ENCODE data around the gene GNG7.

The GNG7 gene

DNA sequence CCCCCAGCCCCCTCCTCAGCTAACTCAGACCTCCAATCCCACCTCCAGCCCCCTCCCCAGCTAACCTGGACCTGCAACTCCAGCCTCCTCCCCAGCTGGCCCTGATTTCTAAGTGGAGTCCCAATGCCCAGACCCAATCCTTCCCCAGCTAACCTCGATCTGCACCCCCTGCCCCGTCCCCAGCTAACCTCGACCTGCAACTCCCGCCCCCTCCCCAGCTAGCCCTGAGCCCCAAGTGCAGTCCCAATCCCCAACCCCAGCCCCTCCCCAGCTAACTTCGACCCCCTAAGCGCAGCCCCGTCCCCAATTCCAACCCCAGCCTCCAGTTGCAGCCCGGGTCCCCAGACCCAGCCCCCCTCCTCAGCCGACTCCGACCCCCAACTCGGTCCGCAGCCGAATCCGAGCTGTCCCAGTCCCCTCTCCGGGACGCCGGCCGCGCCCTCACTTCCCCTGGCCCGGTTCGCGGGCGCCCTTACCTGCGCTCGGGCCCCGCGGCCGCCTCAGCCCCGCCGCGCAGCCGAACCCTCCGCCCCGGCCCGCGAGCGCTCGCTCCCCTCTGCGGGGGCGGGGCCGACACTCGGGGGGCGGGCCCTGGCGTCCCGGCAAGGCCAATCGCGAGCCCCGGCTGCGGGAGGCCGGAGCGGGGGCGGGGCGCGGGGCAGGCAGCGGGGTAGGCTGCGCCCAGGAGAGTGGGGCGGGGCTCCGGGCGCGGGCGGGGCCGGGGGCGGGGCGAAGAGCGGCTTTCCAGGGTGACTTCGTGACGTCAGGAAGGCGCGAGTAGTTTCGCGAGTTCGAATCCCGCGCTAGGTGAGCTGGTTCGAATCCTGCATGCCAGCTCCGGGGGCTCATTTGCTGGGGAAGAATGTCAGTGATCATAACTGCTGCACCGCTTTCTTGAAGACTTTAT is at the start of gene GNG7:
GNG7 (minus strand) TSS at position 525 of the 907 bp plus-strand sequence. CDS start 182,006 bp downstream, outside the sequence.
- DNase-seq (ENCODE audit: low read depth in 2 of 3, low spot score in 1 of 3), result peak; percentile 92 to 96 (median 96)

DNA sequence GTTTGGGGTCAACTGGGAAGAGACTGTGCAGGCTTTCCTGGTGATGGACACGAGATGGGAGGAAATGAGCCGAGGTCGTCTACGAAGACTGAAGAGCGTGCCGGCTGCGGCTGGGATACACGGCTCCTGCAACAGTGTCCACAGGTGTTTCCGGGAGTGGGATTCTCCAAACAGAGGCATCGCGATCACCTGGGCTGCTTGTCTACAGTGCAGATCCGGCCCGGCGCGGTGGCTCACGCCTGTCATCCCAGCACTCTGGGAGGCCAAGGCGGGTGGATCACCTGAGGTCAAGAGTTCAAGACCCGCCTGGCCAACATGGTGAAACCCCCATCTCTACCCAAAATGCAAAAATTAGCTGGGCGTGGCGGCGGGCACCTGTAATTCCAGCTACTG is 48.9 kb upstream of the GNG7 start:
- DNase-seq (ENCODE audit: low read depth in 2 of 3, low spot score in 1 of 3), result no peak

DNA sequence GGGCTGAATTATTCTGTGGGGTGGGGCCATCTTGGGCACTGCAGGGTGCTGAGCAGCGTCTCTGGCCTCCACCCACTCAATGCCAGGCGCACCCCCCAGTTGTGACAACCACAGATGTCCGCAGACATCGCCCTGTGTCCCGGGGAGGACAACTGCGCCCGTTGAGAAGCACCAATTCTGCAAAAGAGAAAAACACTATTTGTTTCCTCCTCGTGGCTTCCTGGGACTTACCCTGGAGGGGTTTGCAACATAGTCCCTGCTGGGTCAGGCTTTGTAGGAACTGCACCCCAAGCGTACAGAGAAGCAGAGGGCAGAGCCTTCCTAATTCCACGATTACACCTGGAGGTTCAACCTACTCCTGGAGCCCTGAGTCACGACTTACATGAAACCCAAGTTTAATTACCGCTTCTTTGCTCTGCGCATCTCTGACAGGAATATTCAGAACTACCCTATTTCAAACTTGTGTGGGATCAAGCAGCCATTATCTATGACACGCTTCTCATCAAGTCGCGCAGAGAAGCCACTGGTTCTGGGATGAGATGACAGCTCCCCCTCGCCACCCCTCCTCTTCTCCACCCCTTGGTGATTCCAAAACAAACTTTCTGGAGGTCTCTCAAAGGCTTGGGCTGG is 48.4 kb upstream of the GNG7 start:
- no peak for DNase-seq (ENCODE audit: low read depth in 2 of 3, low spot score in 1 of 3)

DNA sequence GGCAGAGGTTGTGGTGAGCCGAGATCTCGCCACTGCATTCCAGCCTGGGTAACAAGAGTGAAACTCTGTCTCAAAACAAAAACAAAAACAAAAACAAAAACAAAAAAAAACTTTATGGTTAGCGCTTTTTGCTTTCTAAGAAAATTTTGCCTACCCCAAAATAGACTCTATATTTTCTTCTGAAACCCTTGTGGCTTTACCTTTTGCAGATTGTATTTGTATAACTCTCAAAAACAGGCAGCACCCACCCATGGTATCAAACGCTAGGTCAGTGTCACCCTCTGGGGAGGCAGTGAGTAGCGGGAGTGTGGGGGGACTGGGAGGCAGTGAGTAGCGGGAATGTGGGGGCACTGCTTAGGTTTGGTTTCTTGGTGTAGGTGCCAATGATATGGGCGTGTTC is 44.9 kb upstream of the GNG7 start:
- no peak for DNase-seq (ENCODE audit: low read depth in 2 of 3, low spot score in 1 of 3)

DNA sequence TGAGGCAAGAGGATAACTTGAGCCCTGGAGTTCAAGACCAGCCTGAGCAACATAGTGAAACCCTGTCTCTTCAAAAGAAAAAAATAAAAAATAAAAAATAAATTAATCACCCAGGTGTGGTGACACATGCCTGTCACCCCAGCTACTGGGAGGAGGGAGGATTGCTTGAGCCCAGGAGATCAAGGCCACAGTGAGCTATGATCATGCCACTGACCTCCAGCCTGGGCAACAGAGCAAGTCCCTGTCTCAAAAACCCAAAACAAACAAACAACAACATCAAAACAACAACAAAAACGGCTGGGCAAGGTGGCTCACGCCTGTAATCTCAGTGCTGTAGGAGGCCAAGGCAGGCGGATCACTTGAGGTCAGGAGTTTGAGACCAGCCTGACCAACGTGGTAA is 41.6 kb upstream of the GNG7 start:
- DNase-seq (ENCODE audit: low read depth in 2 of 3, low spot score in 1 of 3), result no peak

DNA sequence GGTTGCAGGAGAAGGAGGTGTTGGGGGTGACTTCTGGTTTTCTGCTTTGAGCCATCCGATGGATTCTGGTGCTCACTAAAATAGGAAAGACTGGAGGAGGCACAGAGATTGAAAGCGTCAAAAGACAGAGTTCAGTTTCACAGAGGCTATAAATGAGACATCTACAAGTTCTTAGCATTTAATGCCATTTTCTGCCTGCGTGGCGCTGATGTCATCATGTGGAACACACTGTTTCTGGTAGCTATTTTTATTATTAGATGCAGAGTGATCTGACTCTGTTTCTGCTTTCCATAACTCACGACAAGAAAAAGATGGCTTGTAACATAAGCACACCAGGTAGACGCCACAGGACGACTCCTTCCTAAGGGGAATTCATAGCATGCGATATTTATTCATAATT is 40.6 kb upstream of the GNG7 start:
- no peak for DNase-seq (ENCODE audit: low read depth in 2 of 3, low spot score in 1 of 3)

DNA sequence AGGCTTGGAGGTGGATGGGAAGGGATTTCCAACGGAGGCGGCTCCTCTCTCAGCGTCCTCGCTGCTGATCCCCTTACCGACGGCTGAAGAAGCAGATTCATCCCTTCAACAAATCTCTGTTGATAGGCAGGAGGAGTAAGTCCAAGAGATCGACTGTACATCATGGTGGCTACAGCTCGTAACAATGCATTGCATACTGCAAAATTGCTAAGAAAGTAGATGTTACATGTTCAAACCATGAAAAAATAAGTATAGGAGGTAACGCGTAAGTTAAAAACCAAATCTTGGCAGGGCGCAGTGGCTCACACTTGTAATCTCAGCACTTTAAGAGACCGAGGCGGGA is 37.8 kb upstream of the GNG7 start:
- DNase-seq (ENCODE audit: low read depth in 2 of 3, low spot score in 1 of 3), result no peak

DNA sequence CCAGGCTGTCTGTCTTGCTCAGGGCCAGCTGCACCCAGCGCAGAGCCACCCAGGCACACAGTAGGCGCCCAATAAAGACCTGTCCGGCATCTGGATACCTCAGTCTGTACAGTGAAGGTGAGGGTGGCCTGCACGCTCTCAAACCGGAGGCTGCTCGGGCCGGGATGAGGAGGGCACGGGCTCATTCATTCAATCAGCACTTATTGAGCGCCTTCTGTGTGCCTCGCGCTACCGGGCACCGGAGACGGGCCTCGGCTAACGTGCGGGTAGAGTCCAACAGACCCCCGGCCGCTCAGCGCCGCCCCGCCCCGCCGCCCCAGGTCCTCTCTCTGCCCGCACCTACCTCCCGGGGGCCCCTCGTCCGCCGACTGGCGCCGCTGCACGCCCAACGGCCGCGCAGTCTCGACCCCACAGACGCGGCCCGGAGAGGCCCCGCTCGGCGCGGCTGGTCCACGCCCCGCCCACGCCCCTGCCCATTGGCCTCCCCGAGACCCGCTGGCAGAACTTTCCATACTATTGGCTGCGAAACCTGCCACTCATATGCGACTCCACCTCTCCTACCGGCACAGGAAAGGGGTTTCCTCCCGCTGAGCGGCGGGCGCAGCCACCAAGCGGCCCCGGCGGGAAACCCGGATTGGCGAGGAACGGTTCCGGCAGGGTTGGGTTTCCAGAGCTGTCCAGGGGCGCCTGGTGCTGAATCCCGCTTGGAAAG is 37.3 kb upstream of the GNG7 start, which contains the start of gene SLC39A3:
SLC39A3 (minus strand) TSS at position 416 of the 712 bp plus-strand sequence. CDS start 2,760 bp downstream, outside the sequence.
- peak; percentile 98 to 100 (median 99) for DNase-seq (ENCODE audit: low read depth in 2 of 3, low spot score in 1 of 3)

DNA sequence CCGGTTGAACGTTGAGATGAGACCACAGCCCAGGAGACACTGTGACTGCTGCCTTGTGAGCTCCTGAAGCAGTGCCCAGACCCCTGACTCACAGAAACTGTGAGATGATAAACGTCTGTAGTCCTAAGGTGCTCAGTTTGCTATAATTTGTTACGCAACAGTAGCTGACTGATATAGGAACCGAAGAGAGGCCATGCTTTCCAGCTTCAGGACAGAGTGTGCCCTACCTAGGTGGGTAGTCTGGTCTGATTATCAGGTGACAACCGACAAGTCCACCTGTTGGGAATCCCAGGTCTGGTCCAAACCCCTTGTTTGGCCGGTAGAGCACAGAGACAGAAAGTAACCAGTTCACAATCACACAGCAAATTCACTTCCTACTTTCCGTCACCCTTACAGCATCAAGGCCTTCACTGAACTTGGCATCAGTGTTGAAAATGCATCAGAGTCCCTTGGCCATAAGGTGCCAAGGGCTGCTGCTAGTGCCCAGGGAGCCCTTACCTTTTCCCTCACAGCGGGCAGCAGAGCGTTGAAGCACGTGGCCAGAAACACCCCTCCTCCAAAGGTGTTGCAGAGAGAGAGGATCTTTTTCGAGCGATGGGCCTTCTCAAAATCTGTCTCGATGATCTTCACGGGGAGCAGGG is 34.2 kb upstream of the GNG7 start:
- no peak for DNase-seq (ENCODE audit: low read depth in 2 of 3, low spot score in 1 of 3)

DNA sequence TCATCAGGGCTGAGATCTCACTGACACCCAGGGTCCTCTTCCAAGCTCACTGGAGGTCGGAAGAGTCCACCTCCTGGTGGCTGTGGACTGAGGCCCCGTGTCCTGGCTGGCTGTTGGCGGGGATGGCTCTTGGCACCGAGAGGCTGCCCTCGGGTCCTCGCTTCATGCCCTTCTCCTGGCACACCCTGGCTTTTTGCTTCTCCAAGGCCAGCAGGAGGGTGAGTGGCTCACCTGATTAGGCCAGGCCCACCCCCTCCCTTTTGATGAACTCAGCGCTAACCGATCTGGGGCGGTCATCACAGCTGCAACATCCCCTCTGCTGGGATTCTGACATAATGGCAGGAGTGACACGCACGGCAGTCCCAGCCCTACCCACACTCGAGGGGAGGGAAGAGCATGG is 32.9 kb upstream of the GNG7 start:
- no peak for DNase-seq (ENCODE audit: low read depth in 2 of 3, low spot score in 1 of 3)

DNA sequence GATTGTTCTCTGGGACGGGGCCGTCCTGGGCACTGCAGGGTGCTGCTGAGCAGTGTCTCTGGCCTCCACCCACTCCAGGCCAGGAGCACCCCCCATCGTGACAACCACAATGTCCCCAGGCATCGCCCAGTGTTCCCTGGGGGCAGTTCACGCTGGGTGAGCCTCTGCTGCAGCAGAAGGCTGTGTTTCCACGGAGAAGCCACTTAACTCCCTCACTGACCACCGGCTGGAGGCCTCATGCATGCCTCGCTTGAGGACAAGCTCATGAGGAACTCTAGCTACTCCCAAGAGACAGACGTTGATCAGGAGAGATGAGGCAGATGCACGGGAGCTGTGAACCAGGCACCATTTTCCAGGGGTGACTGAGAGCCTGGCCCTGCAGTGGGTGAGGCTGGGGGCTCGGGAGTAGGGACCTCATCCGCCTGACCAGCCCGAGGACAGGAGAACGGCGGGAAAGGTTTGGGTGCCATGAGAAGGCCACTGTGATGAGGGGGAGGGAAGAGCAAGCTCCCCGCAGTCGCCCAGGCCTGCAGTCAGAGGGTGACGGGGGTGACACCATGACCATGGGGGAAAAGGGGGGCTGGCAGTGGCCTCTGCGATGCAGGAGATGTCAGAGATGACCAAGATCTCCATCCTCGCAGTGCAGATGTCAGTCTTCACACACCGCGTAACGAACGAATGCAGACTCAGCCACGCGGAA is 32.2 kb upstream of the GNG7 start:
- DNase-seq (ENCODE audit: low read depth in 2 of 3, low spot score in 1 of 3), result no peak

DNA sequence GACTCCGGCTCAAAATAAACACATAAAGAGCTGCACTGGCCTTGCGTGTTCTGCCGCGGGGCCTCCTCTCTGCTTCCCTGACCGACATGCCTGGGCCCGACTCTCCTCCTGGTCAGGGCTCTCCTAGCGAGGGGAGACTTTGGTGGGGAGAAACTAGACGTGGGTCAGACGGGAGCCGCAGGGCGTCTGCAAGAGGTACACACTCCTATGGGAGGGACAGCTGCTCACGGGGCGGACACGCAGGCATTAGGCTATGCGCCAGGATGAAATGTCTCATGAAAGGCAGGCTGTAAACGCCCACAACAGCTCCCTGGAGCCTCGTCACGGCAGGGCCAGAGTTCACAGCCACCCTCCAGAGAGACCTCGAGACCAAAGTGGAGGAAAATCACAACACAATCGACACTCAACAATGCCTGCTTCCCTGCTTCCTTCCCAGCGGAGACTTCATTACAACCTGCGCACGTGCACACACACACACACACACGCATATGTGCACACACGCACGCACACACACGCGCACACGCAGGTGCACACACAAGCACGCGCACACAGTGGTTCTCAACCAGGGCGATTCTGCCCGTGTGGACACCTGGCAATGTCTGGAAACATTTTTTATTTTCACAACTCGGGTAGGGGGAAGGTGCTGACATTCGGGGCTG is 31.6 kb upstream of the GNG7 start:
- DNase-seq (ENCODE audit: low read depth in 2 of 3, low spot score in 1 of 3), result no peak

DNA sequence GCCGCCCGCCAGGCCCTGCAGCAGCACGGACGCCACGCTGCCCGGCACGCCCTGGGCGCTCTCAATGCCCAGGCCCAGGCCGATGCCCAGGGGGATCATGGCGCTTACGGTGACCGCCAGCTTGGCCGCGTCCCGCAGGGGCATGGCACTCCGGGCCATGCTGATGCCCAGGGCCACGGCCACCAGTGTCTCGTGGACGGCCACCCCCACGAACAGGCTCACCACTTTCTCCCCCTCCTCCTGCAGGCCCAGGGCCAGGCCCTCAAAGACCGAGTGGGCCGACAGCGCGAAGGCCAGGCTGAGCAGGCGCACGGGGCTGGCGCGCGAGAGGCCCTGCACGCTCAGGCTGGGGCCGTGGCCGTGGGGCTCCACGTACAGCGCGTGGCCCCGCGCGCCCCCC is 30.4 kb upstream of the GNG7 start:
- DNase-seq (ENCODE audit: low read depth in 2 of 3, low spot score in 1 of 3), result no peak

DNA sequence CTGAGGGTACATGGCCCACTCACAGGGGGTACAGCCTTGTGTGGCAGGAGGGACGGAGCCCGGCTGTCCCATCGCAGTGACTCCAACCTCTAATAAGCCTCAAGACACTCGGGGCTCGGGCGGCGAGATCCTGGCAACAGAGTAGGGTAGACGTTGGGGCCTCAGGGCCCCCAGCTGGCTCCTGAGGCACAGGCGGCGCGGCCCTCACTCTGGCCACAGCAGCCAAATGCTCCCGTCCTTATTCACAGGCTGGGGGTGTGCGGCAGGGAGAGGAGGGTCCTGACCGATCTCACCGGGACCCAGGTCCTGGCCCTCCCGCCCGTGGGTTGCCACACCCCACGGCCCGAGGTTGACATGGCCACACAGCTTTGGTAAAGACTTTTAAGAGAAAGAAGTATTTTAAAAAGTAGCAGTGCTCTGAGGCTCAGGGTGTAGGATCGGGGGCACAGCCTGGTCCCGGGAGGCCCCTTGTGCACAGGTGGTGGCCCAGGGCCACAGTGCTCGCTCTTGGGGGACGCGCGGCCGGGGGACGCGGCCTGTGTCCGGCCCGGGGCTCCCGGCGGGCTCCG is 29.7 kb upstream of the GNG7 start:
- no peak for DNase-seq (ENCODE audit: low read depth in 2 of 3, low spot score in 1 of 3)

DNA sequence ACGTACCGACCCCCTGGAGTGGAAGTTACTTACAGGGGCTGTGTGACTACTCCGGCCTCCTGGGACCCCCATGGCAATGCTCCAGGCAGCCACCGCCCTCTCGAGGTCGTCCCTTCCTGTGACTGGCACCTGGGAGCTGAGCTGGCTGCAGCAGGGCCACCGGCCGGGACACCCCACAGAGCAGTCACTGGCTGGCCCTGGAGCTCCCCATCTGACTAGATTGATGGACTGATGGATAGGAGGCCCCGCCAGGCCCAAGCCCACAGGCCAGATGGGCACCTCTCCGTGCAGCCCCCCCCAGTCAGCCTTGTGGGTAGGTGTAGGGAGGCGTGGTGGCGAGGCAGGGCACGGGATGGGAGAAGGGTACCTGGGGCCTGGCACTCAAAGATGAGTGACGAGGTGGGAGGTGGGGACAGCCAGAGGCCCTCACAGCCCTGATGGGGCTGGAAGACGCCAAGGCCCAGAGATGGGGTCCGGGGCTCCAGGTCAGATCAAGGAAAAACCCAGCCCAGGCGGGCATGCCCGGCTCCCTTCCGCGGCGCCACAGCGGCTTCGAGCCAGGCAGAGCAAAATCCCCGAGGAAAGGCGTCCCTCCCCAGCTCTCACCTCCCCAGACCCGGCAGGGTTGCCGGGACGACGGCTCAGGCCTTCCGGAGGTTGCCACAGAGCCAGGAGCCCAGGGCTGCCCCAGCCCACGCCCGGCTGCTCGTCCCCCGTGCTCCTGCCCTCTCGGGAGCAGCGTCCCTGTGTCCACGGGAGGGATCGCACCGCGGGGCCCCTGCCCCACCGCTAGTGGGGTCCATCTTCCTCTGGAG is 28.9 kb upstream of the GNG7 start:
- DNase-seq (ENCODE audit: low read depth in 2 of 3, low spot score in 1 of 3), result no peak

DNA sequence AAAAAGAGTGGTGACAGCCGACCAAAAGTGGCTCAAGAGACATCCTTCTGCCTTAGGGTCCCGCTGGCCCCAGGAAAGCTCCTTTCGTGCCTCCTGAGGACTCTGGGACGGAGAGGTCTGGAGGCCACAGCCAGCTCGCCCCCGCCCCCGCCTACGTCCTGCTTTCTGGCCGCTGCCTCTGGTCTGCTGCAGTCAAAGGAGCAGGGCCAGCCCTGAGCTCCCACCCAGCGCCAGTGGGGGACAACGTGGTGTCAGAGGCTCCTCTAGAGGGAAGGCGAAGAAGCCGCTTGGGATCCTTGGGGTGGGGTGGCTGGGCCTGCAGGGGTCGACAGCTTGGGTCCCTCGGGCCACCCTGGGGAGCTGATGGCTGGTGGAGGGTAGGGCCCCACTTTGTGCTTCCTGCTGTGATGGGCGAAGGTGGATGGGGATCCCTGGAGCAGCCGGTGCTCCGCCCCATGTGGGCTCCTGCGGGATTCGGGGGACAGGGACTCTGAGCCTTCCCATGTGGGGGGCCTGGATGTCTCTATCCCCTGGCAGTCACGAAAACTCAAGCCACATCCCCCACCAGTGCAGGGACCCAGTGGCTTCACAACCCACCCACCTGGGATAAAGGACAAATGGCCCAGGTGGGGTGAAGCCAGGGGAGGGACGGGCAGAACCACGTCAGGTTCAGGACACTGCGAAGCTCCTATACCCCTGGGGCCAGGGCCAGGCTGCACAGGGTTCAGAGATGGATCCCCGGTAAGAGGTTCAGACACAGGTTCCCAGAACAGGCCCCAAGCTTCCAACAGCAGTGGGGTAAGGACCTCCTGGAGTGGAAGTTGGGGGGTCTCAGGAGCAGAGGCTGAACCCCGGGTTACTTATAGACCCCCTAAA is 27.7 kb upstream of the GNG7 start:
- no peak for DNase-seq (ENCODE audit: low read depth in 2 of 3, low spot score in 1 of 3)

DNA sequence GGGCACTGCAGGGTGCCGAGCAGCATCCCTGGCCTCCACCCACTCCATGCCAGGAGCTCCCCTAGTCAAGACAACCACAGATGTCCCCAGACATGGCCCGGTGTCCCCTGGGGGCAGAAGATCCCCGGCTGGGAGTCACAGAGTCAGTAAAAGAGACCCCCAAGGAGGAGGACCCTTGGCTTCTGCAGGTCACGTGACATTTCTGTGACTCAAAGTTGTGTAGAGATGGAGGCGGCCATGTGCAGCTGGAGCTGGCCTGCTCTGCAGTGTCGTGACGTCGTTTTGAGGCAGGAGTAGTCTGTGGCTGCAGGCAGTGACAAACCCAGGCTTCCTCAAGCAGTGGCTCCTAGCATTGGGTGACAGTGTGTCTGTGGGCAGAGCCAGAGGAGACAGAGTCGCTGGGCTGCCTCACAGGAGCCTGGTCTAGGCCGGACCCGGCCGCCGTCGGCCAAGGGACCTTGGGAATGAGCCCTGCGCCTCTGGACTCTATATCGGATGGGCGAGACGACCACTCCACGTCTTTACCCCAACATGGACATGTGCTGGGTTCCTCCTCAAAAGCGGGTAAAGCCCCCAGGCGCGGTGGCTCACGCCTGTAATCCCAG is 26.4 kb upstream of the GNG7 start:
- no peak for DNase-seq (ENCODE audit: low read depth in 2 of 3, low spot score in 1 of 3)

DNA sequence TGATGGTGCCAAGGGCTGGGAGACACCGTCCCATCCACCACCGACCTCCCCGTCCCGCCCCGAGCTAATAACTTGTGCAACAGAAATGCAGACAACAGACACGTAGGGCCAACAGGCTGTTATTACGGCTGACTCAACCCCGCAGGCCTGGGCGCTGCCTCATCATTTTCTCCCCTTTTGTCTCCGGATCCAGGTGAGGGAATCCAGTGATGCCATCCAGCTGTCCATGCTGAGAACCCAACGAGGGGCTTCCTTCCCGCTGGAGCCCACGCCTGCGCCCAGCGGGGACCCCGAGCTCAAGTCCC is 25.1 kb upstream of the GNG7 start:
- no peak for DNase-seq (ENCODE audit: low read depth in 2 of 3, low spot score in 1 of 3)
